ENCODE data around the gene MRPL50. TPM values are rescaled to one million over a fixed set of nuclear protein-coding genes. Genes with fewer than 3 reads are reported as not detected.

MRPL50 gene
- total RNA-seq = 18.6 and 19.8 TPM in 2 replicates

DNA sequence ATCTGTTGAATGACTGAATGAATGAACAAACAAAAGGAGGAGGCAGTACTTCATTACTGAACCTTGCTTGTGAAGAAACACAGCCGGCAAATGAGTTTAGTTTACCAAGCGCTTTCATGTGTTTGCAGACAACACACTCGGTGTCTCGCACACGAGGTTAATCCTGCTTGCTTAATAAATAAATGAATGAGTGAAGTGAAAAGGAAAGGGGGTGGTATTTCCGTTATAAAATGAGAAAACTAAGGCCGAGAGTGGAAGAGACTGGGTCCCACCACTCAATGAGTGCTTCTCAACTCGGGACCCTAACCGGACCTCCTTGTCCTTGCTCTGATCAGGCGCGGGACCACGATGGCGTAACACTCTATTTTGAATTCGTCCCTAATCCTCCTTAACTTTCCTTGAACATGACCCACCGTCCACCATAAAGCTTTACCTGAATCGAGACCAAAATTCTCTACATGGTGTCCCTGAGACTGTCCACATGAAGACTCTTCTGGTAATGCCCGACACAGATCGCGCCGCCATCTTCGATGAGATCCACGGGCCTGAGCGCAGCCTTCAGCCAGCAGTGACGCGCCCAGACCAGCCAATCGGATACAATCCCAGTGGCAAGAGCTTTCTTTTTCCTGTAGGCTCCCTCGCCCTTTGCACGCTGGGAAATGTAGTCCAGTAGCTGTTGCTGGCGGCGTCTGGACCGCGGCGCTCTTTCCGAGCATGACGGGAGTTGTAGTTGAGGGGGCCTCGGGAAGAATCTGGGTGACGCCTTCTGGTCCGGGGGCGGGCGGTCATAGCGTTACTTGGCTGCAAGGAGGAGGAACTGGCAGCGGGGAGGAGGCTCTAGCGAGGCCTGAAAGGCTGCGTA is at the start of gene MRPL50, which contains the start of gene ZNF189:
MRPL50 (minus strand) TSS at position 551 of the 862 bp plus-strand sequence; CDS start at position 525, 26 bp downstream.
ZNF189 (plus strand) TSS at position 784 of the 862 bp plus-strand sequence. CDS start 306 bp downstream, outside the sequence.
- intact Hi-C loops (cut with micrococcal nuclease) = loop anchor here (1.0 to 2.0 kb wide), 3 partner anchors 135 to 1299 kb away; partner anchors contain the start of genes ERP44, INVS, RNF20 and TEX10
- Mint-ChIP-seq H3K4me3 (peak within 1 kb of the TSS; percentile 94), H3K4me1 (peaks cover 44% of the 10 kb centered on the region), H3K27ac (peak within 1 kb of the TSS; percentile 98), H3K36me3 (ENCODE audit: low read depth) (peaks cover 80% of the 10 kb centered on the region), H3K27me3 (no peaks in the 10 kb centered on the region), H3K9me3 (peaks cover 35% of the 10 kb centered on the region)
- DNase-seq = peak; percentile 98

DNA sequence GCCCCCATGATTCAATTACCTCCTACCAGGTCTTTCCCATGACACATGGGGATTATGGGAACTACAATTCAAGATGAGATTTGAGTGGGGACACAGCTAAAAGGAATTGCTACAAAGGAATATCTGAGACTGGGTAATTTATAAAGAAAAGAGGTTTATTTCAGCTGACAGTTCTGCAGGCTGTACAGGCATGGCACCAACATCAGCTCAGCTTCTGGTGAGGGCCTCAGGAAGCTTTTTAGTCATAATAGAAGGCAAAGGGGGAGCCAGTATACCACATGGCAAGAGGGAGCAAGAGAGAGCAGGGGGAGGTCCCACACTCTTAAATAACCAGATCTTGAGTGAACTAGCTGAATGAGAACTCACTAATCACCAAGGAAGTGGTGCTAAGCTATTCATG is 48.3 kb upstream of the MRPL50 start:
- intact Hi-C loops (cut with micrococcal nuclease) = no loop called here

DNA sequence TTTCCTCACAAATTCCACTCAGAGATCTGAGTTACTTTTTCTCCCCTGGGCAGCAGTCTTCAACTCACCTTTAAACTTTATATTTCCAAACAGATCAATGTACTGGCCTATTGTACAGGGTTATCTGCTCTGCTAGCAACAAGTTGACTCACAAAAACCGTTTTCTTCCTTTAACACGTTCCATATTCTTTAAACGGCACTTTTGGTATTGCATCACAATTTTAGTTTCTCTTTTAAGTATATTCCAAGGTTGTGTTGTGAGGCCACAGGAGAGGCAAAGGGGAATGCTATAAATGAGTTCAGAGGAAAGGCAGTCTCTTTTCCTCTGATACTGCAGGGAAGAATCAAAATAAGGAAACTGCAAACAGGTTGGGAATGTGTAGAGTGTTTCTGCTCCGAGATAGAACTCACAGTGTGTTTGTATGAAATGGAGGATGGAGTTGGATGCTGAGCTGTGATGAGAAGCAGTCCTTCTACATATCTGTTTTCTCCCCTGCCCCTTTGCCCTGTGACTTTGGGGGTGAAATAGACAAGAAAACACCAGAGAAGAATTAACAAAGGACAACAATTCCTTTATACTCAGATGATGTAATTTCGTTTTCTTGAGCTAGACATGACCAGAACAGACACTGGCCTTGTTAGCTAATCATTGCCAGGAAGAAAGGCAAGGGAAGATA is 47.1 kb upstream of the MRPL50 start:
- intact Hi-C loops (cut with micrococcal nuclease) = no loop called here
- Mint-ChIP-seq H3K27me3 (peaks cover 36% of the 10 kb centered on the region), H3K4me3 (no peak overlapping the region), H3K4me1 (peaks cover 11% of the 10 kb centered on the region), H3K27ac (no peak overlapping the region), H3K36me3 (ENCODE audit: low read depth) (no peaks in the 10 kb centered on the region), H3K9me3 (no peaks in the 10 kb centered on the region)
- no peak for DNase-seq

More for the DNA sequence above, 48.3 kb upstream of the MRPL50 start:
- Mint-ChIP-seq H3K4me3 (no peak overlapping the region), H3K36me3 (ENCODE audit: low read depth) (no peaks in the 10 kb centered on the region), H3K4me1 (peaks cover 11% of the 10 kb centered on the region), H3K27me3 (peaks cover 44% of the 10 kb centered on the region), H3K9me3 (no peaks in the 10 kb centered on the region), H3K27ac (no peak overlapping the region)
- no peak for DNase-seq

DNA sequence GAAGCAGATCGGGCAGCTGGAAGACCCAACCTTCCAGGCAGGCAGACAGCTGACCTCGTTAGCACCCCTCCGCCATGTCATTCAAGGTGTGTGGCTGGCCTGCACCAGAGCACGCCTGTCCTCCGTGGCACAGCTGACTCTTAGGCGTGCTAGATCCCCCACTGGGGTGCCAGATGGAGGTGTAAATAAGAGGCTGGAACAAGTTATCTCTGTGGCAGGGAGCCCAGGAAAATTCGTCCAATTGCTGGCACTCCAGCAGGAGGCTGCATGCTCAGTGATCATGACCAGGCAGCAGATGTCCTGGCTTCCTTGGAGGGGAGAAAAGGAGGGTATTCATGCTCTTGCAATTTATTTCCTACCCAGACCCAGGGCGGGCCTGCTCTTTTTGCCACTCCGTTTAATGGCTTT is 45.0 kb upstream of the MRPL50 start:
- Mint-ChIP-seq H3K36me3 (ENCODE audit: low read depth) (no peaks in the 10 kb centered on the region), H3K27me3 (peaks cover 22% of the 10 kb centered on the region), H3K27ac (no peak overlapping the region), H3K4me3 (no peak overlapping the region), H3K4me1 (peaks cover 4% of the 10 kb centered on the region), H3K9me3 (no peaks in the 10 kb centered on the region)
- no peak for DNase-seq
- intact Hi-C loops (cut with micrococcal nuclease) = no loop called here

DNA sequence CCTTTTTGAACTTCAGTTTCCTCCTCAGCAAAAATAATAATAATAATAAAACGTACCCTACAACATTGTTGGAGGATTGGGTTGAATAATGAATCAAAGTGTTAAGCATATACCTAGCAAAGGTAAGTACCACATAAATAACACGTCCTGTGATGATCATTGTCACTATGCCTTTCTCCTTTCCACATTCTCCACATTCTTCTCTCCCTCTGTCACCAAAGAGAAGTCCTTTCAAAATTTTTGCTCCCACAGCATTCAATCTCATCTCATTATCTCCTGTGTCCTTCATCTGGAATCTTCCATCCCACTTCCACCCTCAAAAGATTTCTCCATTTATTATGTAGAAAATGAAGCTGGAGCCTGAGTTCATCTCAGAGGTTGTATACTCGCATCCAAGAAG is 44.3 kb upstream of the MRPL50 start:
- H3K4me1 Mint-ChIP-seq = peaks cover 4% of the 10 kb centered on the region
- H3K27me3 Mint-ChIP-seq = peaks cover 21% of the 10 kb centered on the region
- H3K9me3 Mint-ChIP-seq = no peaks in the 10 kb centered on the region
- H3K4me3 Mint-ChIP-seq = no peak overlapping the region
- no peak overlapping the region for H3K27ac Mint-ChIP-seq
- intact Hi-C loops (cut with micrococcal nuclease) = no loop called here
- DNase-seq = no peak
- H3K36me3 Mint-ChIP-seq (ENCODE audit: low read depth) = no peaks in the 10 kb centered on the region

DNA sequence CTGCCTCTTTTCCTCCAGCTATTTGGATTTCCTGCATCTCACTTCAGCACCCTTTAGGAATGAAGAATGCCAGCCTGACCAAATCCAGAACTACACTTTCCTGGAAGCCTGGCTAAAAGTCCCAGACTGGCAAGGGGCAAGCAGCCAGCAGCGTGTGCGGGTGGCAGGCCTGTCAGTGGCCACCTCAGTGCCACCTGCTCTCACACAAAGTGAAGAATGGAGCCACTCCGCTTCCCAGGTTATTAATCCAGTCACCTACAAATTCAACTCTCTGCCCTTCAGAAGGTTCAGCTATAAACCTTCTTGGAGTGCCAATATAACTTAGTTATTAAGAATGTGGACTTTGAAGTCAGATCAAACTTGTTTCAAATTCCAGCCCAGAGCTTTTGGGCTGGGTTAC is 43.9 kb upstream of the MRPL50 start:
- intact Hi-C loops (cut with micrococcal nuclease) = no loop called here
- no peak for DNase-seq
- Mint-ChIP-seq H3K9me3 (no peaks in the 10 kb centered on the region), H3K27ac (no peak overlapping the region), H3K27me3 (peaks cover 23% of the 10 kb centered on the region), H3K36me3 (ENCODE audit: low read depth) (no peaks in the 10 kb centered on the region), H3K4me1 (peaks cover 4% of the 10 kb centered on the region), H3K4me3 (no peak overlapping the region)

DNA sequence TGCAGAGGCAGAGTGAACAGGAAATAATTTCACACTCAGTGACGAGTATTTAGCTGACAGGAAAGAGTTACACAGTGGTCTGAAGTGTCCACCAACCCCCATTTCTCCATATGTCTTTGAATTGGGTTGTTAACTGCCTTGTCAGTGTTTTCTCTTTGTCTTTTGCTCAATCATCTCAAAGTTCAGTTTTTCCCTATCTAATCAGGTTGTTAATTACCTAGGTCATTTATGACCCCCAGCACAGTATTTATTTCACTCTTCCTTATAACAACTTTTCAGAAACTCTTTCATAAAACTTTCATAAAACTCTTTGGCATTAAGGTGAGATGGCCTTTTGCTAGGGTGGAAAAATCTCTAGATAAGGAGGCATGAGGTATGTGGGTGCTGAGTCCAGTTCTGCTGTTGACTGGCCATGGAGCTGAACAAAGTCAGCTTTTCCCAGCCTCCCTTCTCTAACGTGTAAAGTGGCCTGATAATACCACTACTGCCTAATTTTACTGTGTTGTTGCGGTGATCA is 42.4 kb upstream of the MRPL50 start:
- Mint-ChIP-seq H3K4me3 (no peak overlapping the region), H3K9me3 (no peaks in the 10 kb centered on the region), H3K27me3 (peaks cover 16% of the 10 kb centered on the region), H3K27ac (no peak overlapping the region), H3K4me1 (peaks cover 4% of the 10 kb centered on the region), H3K36me3 (ENCODE audit: low read depth) (no peaks in the 10 kb centered on the region)
- intact Hi-C loops (cut with micrococcal nuclease) = no loop called here
- DNase-seq = no peak

DNA sequence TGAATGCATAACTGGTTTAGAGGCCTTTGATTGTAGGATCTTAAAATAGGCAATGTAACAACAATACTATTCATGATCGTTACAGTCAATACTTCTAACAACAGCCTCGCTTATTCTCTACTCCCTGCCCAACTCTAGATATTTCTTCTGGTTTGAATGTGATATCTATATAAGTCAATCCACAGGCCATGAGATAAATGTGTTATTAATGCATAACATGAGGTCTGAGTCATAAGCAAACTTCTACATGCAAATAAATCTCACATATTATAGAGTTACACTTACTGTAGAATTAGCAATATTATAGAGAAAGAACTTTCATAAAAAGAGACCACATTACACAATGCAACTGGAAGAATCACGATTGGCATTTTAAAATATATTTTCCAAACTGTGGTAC is 40.1 kb upstream of the MRPL50 start:
- Mint-ChIP-seq H3K4me3 (no peak overlapping the region), H3K4me1 (no peaks in the 10 kb centered on the region), H3K9me3 (no peaks in the 10 kb centered on the region), H3K27me3 (peaks cover 12% of the 10 kb centered on the region), H3K36me3 (ENCODE audit: low read depth) (no peaks in the 10 kb centered on the region), H3K27ac (no peak overlapping the region)
- intact Hi-C loops (cut with micrococcal nuclease) = no loop called here
- DNase-seq = no peak

DNA sequence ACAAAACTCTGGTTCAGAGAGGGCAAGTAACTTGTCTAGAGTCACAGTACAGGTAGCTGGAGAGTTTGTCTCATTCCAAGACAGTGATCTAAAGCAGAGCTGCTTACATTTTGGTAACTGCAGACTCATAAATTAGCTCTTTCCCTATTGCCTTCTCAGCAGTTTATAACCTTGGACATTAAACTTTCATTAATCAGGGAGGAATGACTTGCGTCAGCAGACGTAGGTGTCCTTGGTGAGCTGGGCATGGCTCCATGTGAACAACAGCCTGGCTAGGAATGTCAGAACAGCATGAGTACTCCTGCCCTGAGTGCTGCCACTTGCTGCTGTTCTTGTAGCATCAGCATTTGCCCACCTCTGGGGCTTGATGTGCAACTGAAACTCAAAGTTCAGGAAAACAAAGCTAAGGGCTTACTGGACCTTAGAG is 39.4 kb upstream of the MRPL50 start:
- Mint-ChIP-seq H3K4me3 (no peak overlapping the region), H3K27ac (no peak overlapping the region), H3K9me3 (no peaks in the 10 kb centered on the region), H3K36me3 (ENCODE audit: low read depth) (no peaks in the 10 kb centered on the region), H3K27me3 (peaks cover 12% of the 10 kb centered on the region), H3K4me1 (no peaks in the 10 kb centered on the region)
- DNase-seq = no peak
- intact Hi-C loops (cut with micrococcal nuclease) = no loop called here

DNA sequence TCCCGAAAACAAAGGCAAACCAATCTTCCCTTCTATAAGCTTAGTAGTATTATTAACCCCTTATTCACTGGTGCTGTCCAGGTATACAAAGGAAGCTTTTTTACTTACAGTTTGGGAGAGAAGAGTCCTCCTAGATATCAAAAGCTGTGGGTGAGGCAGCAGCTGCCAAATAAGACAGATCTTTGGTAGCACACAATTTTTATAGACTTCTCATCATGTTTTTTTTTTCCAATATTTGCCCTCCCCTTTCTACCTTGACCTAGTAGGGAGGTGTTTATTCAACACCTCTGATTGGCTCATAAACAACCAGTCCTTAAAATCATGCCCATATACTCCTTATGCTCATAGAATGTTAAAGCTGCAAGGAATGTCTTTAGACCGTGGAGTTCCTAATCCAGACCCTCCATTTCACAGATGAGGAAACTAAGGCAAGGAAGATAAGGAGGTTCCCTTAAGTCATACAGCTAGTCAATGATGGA is 37.2 kb upstream of the MRPL50 start, which contains the start of gene ALDOB:
ALDOB (minus strand) TSS at position 174 of the 479 bp plus-strand sequence. CDS start 4,887 bp downstream, outside the sequence.
- intact Hi-C loops (cut with micrococcal nuclease) = no loop called here
- Mint-ChIP-seq H3K36me3 (ENCODE audit: low read depth) (no peaks in the 10 kb centered on the region), H3K9me3 (no peaks in the 10 kb centered on the region), H3K27ac (no peak within 1 kb of the TSS), H3K4me3 (no peak within 1 kb of the TSS), H3K27me3 (peaks cover 12% of the 10 kb centered on the region), H3K4me1 (no peaks in the 10 kb centered on the region)
- DNase-seq = no peak

DNA sequence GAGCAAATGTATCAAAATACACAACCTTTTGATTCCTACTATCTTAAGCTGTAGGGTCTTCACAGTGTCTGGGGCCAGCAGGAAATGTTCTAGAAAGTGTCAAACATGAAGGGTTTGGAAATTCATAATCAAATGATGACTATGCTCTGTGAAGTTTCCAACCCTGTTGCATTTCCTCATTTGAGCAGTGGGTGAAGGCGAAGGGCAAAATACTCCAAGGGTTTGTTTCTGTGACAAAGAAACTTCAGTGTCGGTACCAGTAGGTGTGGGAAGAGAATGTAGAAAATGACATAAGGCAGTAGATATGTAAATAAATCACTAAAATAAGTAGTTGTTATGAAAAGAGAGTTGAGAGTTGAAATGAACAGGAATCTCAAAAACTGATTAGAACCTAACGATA is 36.6 kb upstream of the MRPL50 start:
- intact Hi-C loops (cut with micrococcal nuclease) = no loop called here
- Mint-ChIP-seq H3K27ac (no peak overlapping the region), H3K4me3 (no peak overlapping the region), H3K4me1 (no peaks in the 10 kb centered on the region), H3K36me3 (ENCODE audit: low read depth) (no peaks in the 10 kb centered on the region), H3K27me3 (peaks cover 12% of the 10 kb centered on the region), H3K9me3 (no peaks in the 10 kb centered on the region)
- DNase-seq = no peak

DNA sequence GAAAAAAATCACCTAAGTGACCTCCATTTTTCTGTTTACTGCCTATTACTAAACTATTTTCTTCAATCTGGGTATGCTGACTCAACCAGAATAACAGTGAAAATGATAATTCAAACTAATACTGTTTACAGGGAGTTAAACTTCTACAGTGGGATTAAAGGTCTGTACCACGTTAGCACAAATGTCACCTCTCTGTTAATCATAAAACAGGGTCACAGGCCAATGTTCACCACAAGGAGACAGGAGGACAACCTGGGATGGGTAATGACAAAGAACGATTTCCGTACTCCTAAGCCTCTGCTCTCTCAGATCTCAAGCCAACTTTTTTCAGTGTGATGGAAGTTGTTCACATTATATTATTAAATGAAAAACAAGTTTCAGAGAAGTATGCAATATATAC is 34.8 kb upstream of the MRPL50 start:
- Mint-ChIP-seq H3K27ac (no peak overlapping the region), H3K27me3 (peaks cover 8% of the 10 kb centered on the region), H3K36me3 (ENCODE audit: low read depth) (no peaks in the 10 kb centered on the region), H3K4me1 (no peaks in the 10 kb centered on the region), H3K4me3 (no peak overlapping the region), H3K9me3 (no peaks in the 10 kb centered on the region)
- DNase-seq = no peak
- intact Hi-C loops (cut with micrococcal nuclease) = no loop called here

DNA sequence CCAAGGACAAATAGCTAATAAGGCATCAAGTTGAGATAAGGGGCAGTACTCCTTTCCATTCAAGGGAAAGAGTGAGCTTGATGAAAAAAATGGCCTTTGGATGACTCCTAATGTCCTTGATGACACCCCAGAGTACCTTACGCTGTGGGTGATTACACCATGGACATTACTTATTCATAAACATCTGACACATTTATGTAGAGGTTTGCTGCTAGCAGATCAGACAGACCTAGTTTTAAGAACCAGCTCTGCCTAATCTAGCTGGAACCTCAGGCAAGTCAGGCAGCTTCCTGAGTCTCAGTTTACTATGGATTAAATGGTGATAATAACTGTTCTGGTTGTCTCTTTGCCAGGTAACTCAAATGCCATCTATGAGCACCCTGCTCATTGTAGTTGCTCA is 34.3 kb upstream of the MRPL50 start:
- Mint-ChIP-seq H3K4me1 (no peaks in the 10 kb centered on the region), H3K9me3 (no peaks in the 10 kb centered on the region), H3K27ac (no peak overlapping the region), H3K4me3 (no peak overlapping the region), H3K27me3 (peaks cover 7% of the 10 kb centered on the region), H3K36me3 (ENCODE audit: low read depth) (no peaks in the 10 kb centered on the region)
- intact Hi-C loops (cut with micrococcal nuclease) = no loop called here
- DNase-seq = no peak

DNA sequence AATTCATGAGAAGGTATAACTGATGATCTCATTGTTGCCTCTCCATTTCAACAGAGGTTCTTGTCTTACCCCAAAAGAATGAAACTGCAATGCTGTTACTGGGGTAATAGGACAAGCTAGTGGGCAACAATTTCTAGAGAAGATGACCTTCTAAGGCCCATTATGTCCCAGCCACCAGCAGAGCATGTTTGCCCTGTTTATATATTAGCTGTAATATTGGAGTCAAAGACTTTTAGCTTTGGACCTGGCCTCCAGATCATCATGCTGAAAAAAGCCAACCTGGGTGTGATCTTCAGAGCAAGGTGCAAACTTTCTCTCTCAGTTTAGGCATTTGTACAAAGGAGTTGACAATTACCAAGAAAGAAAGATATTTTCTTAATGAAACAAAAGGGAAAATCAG is 33.8 kb upstream of the MRPL50 start:
- Mint-ChIP-seq H3K4me1 (no peaks in the 10 kb centered on the region), H3K36me3 (ENCODE audit: low read depth) (no peaks in the 10 kb centered on the region), H3K27ac (no peak overlapping the region), H3K4me3 (no peak overlapping the region), H3K9me3 (no peaks in the 10 kb centered on the region), H3K27me3 (peaks cover 4% of the 10 kb centered on the region)
- DNase-seq = no peak
- intact Hi-C loops (cut with micrococcal nuclease) = no loop called here
